EL (cell line): ENCODE measurements around the gene TCF3.
"Not testable (repeated sequence)": the region's sequence is repeated elsewhere in the genome, so short reads cannot be mapped to it uniquely, and the experiment has no call there.

Experiments
- DNase-seq: peaks from one replicate; pipeline ENCODE4 v3.0.0-alpha.2; 2016

TCF3 gene

DNA sequence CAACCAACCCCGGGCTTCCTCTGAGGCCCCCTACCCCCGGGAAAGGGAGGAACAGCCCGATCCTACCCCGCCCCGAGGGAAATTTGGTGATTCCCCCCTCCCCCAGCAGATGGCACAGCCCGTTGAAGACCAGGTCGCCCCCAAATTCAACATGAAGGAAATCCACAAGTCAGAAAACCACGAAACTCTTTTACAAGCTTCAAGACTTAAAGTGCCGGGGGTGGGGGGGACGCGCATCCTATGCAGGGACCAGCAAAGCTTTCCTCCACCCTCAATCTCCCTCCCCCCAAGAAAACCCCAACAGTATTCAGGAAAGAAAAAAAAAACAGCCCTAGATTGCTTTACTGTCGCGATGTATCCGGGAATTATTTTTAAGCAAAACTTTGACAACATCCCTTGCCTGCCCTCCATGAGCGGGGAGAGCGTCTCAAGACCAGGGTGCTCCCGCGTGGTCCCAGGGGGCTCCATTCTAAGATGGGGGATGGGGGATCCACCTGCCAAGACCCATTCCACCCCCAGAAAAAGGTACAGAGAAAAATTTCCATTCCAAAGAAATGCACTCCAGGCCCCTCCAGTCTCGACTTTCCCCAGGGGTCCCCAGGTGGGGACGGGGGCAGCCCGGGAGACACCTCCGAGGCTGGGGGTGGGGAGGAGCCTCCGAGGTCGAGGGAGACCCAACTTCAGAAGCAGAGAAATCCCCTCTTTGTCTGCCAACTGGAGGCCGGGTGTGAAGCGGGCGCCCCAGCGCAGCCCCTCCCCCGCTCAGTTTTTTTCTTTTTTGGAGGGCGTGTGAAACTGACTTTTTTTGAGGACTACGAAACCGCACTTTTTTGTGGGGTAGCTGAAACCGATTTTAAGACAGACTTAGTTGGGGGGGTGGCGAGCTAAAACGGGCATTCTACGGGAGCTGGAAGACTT lies 1.5 kb downstream of the TCF3 start:
- peak; percentile 26 for DNase-seq

- no peak for DNase-seq
Measured at GRCh38 chr19:1649706-1650649, 2.4 kb downstream of the TCF3 start.

DNA sequence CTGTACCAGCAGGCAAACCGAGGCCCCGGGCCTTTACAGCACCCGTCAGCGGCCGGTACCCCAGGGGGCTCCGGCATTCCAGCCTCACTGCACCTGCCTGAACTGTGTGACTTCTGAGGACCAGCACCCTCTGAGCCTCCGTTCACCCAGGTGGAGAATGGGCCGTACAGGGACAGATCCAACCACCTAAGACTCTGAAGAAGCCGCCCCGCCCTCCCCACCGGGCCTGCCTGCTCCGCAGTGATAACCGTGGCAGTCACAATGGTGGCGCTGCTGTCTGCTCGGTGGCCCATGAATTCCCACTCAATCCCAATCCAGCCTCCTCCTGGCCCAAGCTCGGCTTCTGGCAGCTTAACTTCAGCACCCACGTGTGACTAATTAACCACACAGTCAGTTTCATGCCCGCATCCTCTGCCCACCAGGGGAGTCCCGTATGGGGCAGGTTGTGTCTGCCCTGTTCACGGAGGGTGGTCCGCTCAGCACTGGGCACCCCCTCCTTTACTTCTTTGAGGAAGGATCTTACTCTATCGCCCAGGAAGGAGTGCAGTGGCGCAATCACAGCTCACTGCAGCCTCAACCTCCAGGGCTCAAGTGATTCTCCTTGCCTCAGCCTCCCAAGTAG lies 3.4 kb downstream of the TCF3 start:
- DNase-seq = no peak

- no peak for DNase-seq
Measured at GRCh38 chr19:1648459-1648849, 4.0 kb downstream of the TCF3 start.

DNA sequence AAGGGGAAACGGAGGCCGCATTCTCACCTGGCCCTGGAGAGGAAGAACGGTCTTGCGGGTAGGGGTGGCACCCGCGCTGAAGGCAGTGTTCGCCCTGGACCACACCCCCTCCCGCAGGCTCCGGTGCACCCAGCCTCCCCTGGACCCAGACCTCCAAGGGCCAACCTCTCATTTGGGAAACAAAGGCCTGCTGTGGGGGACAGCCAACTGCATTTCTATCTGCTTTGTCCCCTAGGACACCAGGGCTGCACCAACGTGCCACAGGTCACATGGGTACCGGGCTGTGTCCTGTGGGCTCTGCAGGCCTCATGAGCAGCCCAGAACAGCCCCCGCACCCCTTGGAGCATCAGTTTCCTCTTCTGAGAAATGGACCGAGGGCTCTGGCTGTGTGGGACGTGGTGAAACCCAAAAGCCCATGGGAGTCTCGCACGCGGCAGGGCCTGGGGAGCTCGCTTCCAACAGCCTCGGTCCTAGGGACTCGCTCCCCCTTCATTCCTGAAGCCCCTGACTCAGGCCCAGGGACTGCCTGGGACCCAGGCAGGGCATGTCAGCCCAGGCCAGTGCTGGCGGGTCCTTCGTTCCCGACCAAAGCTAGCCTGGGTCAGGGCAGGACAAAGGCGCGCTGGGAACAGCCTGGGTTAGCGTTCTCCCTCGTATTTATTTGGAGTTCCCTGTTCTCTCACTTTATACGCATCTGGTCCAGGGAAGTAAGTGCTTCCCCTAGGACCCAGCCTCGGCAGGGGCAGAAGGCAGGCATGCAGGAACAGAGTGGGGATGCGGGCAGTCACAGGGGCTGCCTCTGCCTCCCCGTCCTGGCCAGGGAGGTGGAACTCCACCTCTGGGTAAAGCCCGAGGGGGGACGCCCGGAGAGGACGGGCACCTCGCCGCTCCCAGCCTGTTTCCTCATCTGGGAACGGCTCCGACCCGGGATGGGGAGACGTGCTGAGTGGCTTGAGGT lies 4.6 kb downstream of the TCF3 start:
- DNase-seq = no peak

DNA sequence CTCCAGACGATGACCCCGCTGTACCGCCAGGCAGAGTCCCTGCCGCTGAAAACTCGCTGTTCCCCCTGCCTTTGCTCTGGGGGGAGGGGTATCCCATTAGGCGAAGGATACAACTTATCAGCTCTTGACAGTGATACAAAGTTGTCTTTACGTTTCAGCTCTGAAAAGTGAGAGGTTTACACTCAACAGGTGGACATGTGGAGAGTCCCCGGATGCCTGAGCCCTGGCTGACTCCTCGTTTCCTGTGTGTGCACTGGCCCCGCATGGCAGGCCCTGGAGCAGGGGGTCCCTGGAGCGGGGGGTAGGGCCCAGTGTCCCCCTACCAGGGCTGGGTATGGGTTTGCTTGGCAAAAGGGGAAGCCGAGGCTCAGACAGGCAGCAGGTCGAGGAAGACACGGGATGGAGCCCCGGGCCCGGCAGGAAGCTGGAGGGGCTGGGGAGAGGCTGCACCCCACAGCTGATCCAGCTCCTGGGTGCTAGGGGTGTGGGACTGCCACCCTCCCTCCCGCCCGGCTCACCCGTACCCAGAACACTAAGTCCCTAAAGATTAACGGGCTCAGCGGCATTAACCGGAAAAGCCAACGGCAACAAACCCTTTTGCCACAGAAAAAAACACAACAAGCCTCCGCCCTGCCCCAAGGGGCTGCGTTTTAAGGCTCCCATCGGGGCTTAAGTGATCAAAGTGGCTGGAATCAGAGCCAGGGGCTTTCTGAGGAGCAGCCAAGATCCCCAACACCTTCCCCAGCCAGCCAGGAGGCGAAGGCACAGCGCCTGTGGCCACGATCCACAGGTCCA lies 5.6 kb downstream of the TCF3 start:
- no peak for DNase-seq

GRCh38 chr19:1646149-1646548 lies 6.3 kb downstream of the TCF3 start:
- DNase-seq = no peak

DNA sequence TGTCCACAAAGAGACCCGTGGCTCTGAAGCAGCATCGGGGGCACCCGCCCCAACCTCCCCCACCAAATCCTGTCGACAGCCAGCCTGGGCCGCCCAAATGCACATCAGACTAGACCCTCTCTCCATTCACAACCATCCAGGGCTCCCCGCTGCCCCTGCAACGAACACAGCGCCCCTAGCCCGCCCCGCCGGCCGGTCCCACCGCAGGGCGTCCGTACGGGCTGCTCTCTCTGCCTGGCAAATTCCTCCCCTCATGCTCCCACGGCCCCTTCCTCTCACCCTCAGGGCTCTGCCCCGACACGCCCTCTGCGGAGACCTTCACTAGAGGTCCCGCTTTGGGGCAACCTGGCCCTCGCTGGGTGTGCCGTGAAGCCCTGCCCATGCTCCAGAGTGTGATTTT lies 7.1 kb downstream of the TCF3 start:
- no peak for DNase-seq

DNA sequence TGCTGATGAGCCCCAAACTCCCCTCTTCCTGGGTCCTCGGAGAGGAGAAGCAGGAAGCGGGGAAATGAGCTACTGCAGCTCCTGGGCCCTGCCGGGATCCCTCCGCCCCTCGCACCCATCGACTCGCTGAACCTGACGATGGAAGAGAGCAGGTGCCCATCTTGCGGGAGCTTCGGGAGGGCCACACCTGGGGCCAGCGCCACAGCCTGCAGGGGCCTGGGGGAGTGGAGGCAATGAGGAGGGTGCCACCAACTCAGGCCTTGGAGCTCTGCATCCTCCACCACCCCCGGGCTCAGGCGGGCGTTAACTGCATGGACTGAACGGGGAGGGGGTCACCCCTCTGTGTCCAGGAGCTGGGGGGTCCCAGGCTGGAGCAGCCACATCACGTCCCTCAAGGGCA lies 8.3 kb downstream of the TCF3 start:
- DNase-seq = no peak

DNA sequence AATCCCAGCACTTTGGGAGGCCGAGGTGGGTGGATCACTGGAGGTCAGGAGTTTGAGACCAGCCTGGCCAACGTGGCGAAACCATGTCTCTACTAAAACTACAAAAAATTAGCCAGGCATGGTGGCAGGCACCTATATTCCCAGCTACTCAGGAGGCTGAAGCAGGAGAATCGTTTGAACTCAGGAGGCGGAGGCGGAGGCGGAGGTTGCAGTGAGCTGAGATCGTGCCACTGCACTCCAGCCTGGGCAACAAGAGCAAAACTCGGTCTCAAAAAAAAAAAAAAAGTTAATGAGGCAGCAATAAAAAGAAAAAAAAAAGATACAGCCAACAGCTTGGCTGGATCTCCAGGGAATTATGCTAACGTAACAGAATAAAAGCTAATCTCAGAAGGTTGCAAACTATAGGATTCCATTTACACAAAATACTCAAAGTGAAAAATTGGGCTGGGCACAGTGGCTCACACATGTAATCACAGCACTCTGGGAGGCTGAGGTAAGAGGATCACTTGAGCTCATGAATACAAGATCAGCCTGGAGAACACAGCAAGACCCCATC lies 11.4 kb downstream of the TCF3 start:
- DNase-seq = not testable (repeated sequence)

GRCh38 chr19:1636325-1637236 lies 15.8 kb downstream of the TCF3 start:
- no peak for DNase-seq

DNA sequence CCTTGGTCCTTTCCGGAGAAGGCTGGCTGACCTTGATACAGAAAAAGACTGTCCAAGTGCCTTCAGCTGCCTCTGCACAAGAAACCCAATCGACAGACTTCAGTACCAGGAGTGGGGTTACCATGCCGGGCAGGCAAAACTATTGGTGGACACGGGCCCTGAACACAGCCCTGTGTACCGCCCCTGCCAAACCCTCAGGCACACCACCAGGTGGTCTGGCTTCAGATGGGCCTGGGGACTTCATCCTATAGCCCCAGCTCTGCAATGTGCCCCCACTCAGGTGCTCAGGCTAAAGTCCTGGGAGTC lies 17.5 kb downstream of the TCF3 start:
- no peak for DNase-seq

GRCh38 chr19:1634242-1634937 lies 18.0 kb downstream of the TCF3 start:
- no peak for DNase-seq

DNA sequence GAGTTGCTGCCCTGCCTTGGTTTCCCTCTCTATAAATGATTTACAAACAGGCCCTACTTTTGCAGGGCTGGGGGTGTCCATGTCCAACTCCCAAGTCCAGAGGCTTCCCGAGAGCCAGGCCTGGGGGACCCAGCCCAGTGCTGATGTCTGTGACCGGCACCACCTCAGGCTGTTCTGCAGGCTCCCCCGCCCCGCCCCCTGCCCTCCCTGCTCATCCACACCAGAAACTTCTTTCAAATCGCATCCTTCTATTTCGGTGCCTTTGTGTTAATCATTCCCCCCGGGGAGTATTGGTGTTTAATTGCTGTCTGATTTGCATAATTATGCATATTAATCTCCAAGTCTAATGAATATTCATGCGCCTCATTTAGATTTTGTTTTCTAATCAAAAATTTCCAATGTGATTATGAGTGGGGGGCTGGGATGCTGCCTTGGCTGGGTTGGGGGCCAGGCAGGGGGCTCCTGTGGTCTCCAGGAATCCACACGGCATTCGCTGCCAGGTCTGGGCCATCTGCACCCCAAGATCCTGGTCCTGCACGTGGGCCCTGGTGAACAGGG lies 19.1 kb downstream of the TCF3 start:
- DNase-seq = no peak

DNA sequence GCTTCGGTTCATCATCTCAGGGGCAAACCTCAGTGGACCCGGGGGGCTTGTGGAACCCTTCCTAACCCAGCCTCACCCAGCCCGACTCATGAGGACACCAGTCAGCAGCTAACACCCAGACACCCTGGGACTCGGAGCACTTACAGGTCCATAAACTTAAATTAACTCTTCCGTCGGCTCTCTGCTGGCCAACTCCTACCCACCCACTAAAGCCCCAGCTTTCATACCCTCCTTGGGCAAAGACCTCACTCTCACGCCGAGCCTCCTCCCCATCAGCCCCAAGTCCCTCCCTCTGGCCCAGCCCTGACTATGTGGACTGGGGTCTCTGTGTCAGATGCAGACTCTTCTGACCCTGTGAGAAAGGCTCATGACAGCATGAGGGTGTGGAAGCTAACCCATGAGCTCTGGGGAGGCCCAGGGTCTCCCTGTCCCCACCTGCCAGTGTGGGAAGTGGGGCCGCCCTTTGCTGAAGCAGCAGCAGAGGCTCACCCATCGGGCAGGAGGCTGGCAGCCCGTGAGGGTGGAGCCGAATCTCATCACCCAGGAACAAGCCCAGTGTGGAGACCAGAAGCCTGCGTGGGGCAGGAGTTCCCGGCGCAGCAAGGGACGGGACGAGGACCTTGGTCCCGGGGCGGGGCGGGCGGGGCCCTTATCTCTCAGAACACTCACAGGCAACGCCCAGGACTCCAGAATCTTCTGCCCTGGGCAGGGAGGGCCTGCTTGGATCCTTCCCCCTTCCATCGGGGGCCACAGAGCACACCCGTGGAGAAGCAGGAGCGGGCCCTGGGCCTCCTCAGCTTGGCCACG lies 19.8 kb downstream of the TCF3 start:
- DNase-seq = no peak

- no peak for DNase-seq
Measured at GRCh38 chr19:1631557-1632100, 20.8 kb downstream of the TCF3 start.

- no peak for DNase-seq
Measured at GRCh38 chr19:1630811-1631210, 21.6 kb downstream of the TCF3 start.

DNA sequence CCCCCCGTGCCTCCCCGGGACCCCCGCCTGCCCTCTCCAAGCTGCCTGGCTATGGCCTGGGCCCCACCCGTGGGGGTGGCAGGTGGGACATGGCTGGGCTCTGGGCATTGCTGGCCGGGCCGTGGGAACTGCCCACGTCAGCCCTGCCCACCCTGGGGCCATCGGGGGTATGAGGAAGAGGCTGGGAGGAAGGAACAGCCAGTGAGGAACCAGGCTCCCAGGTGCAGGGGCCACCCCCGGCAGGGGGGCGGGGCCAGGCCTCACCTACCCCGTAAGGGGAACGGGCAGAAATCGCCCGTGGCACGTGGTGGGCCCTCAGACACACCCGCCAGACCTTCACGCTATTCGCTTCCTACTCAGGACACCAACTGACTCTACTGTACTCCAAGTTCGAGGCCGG lies 22.4 kb downstream of the TCF3 start:
- DNase-seq = no peak
